Dendritic cell treated with granulocyte-macrophage colony-stimulating factor and Interleukin-4, amounts not matched to agents 40 ng/mL and 50 ng/mL, for 4 days (primary cell): ENCODE results near the gene SPOCD1.
A peak's percentile ranks its signal among the peaks of the same experiment; 100 is the strongest.

Experiments used
- H3K27ac Mint-ChIP-seq: one replicate; pipeline ENCODE4 v1.8.0; 2022; ENCODE audit warnings: mild to moderate bottlenecking, mixed read lengths
- H3K27me3 Mint-ChIP-seq: one replicate; pipeline ENCODE4 v1.8.0; 2022; ENCODE audit warnings: mild to moderate bottlenecking, mixed read lengths
- H3K36me3 Mint-ChIP-seq: one replicate; pipeline ENCODE4 v1.8.0; 2022; ENCODE audit warnings: low read depth, mixed read lengths
- H3K4me1 Mint-ChIP-seq: one replicate; pipeline ENCODE4 v1.8.0; 2022; ENCODE audit warnings: low read depth, mixed read lengths
- H3K4me3 Mint-ChIP-seq: one replicate; pipeline ENCODE4 v1.8.0; 2022; ENCODE audit warnings: mild to moderate bottlenecking, moderate library complexity, mixed read lengths
- H3K9me3 Mint-ChIP-seq: one replicate; pipeline ENCODE4 v1.8.0; 2022; ENCODE audit warnings: mixed read lengths
- intact Hi-C: fragments of 100-400 bp; cut with micrococcal nuclease; formaldehyde crosslinking; loops from one replicate; pipeline ENCODE4 v1.15.0; 2022

Gene SPOCD1

DNA sequence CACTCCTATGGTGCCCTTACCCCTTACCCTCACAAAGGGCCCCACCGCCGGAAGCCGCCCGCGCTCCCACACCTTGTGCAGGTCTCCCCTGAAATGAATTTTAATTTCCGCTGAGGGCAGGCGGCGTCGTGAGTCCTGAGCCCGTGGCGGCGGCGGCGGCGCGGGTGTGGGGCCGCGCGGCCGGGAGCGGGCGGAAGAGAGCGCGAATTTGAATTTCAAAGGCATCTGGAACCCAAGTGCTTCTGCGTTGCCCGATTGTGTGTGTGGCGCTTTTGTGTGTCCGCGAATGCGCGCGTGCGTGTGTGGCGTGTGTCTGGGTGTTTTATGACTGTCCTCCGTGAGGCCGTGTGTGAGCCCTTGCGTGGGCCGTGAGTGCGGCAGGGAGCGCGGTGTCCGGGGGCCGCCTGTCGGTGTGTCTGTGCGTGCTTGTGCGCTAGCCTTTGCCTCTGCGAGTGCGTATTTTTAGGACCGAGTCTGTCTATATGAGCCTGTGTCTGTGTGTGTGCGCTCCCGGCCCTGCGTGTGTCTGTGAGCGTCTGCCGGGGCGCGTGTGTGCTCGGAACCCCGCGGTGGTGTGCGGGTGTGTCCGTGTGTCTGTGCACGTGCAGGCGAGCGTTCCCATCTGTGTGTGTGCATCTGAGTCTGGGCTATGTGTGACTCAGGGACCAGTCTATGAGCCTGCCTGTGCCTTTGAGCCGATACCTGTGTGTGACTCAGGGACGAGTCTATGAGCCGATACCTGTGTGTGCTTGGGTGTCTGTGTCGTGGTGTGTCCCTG, 43.7 kb downstream of the SPOCD1 start:
- Mint-ChIP-seq H3K9me3 (no peaks in the 10 kb centered on the region), H3K27ac (no peak overlapping the region), H3K4me1 (peaks cover 33% of the 10 kb centered on the region), H3K36me3 (no peaks in the 10 kb centered on the region), H3K4me3 (peak overlapping the region; percentile 27), H3K27me3 (peaks cover 96% of the 10 kb centered on the region)
- intact Hi-C loops: no loop called here

DNA sequence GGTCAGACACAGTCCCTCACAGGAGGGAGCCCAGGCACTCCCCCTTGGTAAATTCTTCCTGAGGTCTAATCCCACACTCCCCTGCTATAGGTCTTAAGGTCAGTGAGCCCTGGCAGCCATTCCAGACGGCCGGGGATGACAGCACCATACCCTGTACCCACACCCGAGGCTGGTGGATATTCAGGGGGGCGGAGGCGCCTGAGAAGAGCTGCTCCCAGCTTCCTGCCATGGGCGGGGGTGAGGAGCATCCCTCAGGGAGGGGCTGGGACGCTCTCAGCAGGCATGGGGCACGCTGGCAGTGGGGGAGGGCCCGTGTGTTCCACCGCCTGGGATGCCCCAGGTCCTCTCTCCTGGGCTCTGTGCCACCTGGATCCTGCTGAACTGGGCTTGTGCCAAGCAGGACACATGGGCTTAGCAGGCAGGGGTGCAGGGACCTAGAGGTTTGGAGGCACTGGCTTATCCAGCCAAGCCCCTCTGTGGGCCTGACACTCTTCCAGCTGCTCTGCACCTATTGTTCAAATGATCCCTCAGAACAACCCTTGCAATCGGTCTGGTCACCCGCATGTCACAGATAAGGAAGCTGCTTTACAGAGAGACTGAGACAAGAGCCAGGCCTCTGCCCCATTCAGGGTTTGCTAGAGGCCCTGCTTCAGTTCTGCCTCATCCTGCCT, 46.0 kb downstream of the SPOCD1 start:
- Mint-ChIP-seq H3K27me3 (peaks cover 97% of the 10 kb centered on the region), H3K27ac (no peak overlapping the region), H3K4me1 (peaks cover 25% of the 10 kb centered on the region), H3K36me3 (no peaks in the 10 kb centered on the region), H3K4me3 (no peak overlapping the region), H3K9me3 (no peaks in the 10 kb centered on the region)
- intact Hi-C loops: no loop called here

DNA sequence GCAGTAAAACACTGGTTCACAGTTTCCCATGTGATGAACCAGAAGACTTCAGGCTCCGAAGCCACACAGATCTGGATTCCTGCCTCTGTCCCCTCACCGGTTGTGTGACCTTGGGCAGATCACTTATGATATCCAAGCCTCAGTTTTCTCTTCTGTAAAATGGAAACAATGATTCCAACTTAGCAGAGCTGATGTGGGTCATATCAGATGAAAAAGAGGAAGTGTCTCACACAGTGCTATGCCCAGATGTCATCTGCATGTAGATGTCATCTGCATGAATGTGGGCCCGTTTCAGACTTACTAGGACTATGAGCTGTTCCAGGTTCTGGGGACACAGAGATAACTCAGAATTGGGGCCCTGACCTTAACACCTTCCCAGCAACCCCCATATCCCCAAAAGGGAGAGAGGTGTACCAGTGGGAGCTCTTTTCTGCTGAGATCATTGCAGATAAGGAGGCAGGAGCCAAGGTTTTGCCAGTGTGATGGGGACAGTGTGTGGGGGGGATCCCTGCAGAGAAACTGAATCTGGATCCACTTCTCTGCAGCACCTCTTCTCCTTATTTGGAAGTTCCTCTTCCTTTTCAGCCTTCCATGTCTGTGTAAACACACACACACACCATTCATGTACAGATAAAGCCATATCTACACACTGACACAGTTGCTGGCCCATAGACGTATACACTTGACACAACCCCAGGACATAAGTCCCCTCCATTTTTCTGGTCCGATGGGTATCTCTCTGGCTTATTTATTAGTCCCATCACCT, 46.7 kb downstream of the SPOCD1 start:
- intact Hi-C loops: no loop called here
- H3K27me3 Mint-ChIP-seq: peaks cover 95% of the 10 kb centered on the region
- no peak overlapping the region for H3K4me3 Mint-ChIP-seq
- H3K36me3 Mint-ChIP-seq: no peaks in the 10 kb centered on the region
- no peak overlapping the region for H3K27ac Mint-ChIP-seq
- peaks cover 18% of the 10 kb centered on the region for H3K4me1 Mint-ChIP-seq
- H3K9me3 Mint-ChIP-seq: no peaks in the 10 kb centered on the region

DNA sequence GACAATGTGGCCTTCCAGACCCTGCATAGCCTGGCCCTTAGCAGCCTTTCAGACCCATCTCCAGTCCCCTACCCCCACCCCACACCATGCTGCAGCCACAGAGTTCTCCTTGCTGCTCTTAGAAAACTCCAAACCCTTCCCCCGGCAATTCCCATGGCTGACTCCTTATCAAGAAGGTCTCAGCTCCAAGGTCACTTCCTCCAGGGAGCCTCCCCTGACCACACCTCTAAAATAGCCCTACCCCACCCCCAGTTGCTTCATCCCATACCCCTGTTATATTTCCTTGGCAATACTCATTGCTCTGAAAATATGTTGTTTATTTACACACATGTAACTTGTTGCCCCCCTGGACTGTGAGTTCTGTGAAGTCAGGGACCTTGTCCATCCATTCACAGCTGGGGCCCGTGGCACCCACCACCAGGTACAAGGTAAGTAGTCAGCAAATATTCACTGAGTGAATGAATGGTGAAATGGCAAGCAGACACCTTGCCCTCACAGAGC, 47.4 kb downstream of the SPOCD1 start:
- no peaks in the 10 kb centered on the region for H3K36me3 Mint-ChIP-seq
- intact Hi-C loops: no loop called here
- H3K4me1 Mint-ChIP-seq: peaks cover 21% of the 10 kb centered on the region
- peaks cover 91% of the 10 kb centered on the region for H3K27me3 Mint-ChIP-seq
- H3K4me3 Mint-ChIP-seq: no peak overlapping the region
- H3K27ac Mint-ChIP-seq: no peak overlapping the region
- no peaks in the 10 kb centered on the region for H3K9me3 Mint-ChIP-seq

DNA sequence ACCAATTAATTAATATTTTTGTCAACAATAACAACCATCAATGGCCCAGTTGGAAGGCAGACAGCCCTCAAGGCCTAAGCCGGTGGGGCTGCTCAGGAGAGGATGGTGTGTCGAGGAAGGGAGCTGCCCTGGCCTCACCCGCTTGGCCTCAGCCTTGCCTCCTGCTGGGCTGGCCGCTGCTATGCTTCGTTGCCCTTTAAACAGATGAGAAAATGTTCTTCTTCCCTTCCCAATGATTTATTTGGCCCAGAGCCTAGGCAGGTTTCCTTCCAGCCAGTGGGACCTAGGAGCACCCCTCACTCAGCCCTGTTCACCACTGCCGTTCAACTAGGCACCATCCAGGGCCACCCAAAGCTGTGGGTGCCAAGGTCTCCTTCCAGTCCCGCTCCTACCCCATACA, 48.6 kb downstream of the SPOCD1 start:
- intact Hi-C loops: no loop called here
- H3K9me3 Mint-ChIP-seq: no peaks in the 10 kb centered on the region
- peaks cover 24% of the 10 kb centered on the region for H3K4me1 Mint-ChIP-seq
- no peak overlapping the region for H3K27ac Mint-ChIP-seq
- H3K36me3 Mint-ChIP-seq: no peaks in the 10 kb centered on the region
- H3K27me3 Mint-ChIP-seq: peaks cover 92% of the 10 kb centered on the region
- H3K4me3 Mint-ChIP-seq: no peak overlapping the region

DNA sequence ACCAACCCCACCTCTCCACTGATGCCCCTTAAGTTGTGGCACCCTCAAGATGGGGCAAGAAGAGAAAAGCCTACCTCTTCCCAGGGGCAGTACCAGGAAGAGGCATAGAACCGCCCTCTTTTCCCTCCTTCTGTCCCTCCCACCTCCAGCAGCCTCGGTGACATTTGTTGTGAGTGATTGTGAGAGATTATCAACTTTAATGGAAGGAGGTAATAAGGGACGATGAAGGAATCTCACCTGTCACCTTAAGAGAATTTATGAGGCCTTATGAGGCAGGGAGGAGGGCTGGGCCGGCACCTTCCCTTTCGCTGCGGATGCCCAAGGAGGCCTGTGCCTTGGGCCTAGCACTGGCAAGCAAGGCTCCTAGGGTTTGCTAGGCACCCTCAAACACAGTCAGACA, 50.3 kb downstream of the SPOCD1 start:
- Mint-ChIP-seq H3K36me3 (no peaks in the 10 kb centered on the region), H3K27ac (no peak overlapping the region), H3K27me3 (peaks cover 90% of the 10 kb centered on the region), H3K4me3 (no peak overlapping the region), H3K4me1 (peaks cover 28% of the 10 kb centered on the region), H3K9me3 (no peaks in the 10 kb centered on the region)
- intact Hi-C loops: loop anchor here (2.0 kb wide), 1 partner anchor 23 kb away; no protein-coding TSS in a partner anchor

DNA sequence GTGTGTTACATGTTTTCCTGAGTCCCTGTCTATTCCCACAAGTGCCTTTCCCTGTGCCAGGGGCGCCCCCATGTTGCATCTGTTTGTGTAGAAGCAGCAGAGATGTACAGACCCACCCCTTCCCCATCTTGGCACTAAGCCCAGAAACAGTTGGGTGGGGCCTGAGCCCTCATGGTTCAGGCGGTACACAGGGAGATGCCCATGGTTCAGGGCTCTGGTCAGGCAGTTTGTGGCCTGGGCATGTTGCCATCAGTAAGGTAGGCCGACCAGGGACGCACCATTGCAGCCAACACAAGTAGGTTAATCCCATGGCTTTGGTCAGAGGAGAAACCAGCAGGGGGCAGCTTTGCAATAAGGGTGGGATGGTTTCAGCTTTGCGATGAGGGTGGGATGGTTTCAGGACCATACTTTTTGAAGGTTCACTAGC, 50.8 kb downstream of the SPOCD1 start:
- peaks cover 88% of the 10 kb centered on the region for H3K27me3 Mint-ChIP-seq
- H3K27ac Mint-ChIP-seq: no peak overlapping the region
- H3K36me3 Mint-ChIP-seq: no peaks in the 10 kb centered on the region
- no peaks in the 10 kb centered on the region for H3K9me3 Mint-ChIP-seq
- intact Hi-C loops: loop anchor here (2.0 kb wide), 1 partner anchor 24 kb away; no protein-coding TSS in a partner anchor
- peaks cover 31% of the 10 kb centered on the region for H3K4me1 Mint-ChIP-seq
- no peak overlapping the region for H3K4me3 Mint-ChIP-seq

DNA sequence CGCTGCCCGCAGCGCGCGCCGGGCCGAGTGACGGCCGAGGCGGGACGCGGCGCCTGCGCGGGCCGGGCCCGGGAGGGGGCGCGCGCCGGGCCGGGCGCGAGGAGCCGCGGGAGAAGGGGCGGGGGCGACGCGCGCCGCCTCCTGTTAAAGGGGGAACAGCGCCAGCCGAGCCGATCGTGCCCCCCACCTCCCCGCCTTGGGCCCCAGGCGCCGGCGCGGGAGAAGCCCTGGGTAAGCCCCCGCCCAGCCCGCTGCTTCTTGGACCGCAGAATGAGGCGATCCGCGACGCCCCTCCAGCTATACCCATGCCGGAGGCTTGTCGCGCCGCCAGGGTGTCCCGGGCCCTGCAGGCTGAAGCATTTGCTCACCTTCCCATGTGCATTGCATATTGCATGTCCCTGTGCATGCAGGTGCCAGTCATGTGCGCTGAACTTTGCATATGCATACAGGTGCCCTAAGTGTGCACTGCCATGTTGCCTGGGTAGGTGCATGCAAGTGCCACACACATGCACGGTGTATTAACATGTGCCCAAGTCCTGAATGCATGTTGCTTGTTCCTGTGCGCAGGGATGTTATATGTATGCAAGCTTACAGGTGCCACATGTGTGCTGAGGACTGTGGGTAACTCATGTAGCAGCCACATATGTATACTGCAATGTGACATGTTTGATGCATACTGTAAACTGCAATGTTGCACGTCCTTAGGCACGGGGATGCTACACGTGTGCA, 51.3 kb downstream of the SPOCD1 start, which contains the start of gene ADGRB2:
TSS of gene ADGRB2 (minus strand) at position 29 of the 729 bp plus-strand sequence. CDS start 7,119 bp downstream, outside the sequence.
- H3K4me3 Mint-ChIP-seq: peak within 1 kb of the TSS; percentile 69
- peaks cover 88% of the 10 kb centered on the region for H3K27me3 Mint-ChIP-seq
- H3K27ac Mint-ChIP-seq: no peak within 1 kb of the TSS
- H3K9me3 Mint-ChIP-seq: no peaks in the 10 kb centered on the region
- no peaks in the 10 kb centered on the region for H3K36me3 Mint-ChIP-seq
- peaks cover 34% of the 10 kb centered on the region for H3K4me1 Mint-ChIP-seq
- intact Hi-C loops: loop anchor here (2.0 kb wide), 1 partner anchor 24 kb away; no protein-coding TSS in a partner anchor

DNA sequence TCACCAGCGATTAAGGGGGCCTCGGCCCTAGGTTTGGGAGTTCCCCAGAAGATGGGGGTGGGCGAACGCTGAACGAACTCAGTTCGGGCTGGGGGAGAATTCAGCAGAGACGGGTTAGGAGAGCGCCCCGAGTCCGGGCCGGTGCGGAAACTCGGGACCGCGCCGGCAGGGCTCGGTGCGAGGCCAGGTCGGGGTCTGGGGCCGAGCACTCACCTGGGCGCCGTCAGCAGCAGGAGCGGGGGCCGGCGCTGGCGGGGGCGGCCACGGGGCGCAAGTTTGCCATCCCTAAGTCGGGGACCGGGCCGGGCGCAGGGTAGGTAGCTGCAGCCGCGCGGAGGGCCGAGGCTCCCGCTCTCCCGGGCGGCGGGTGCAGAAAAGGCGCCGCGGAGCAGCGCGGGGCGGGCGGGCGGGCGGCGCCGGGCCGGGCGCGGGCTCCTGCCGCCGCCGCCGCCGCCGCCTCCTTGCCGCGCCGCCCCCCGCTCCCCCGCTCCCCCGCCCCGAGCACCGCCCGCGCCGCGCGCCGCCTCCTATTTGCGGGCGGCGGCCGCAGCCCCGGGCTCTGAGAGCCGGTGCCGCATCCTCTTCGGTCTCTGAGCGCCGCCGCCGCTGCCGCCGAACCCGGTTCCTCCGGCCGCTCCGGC, 52.0 kb downstream of the SPOCD1 start:
- Mint-ChIP-seq H3K9me3 (no peaks in the 10 kb centered on the region), H3K4me3 (peak overlapping the region; percentile 69), H3K27ac (no peak overlapping the region), H3K27me3 (peaks cover 89% of the 10 kb centered on the region), H3K36me3 (no peaks in the 10 kb centered on the region), H3K4me1 (peaks cover 28% of the 10 kb centered on the region)
- intact Hi-C loops: loop anchor here (2.0 kb wide), 1 partner anchor 25 kb away; no protein-coding TSS in a partner anchor

DNA sequence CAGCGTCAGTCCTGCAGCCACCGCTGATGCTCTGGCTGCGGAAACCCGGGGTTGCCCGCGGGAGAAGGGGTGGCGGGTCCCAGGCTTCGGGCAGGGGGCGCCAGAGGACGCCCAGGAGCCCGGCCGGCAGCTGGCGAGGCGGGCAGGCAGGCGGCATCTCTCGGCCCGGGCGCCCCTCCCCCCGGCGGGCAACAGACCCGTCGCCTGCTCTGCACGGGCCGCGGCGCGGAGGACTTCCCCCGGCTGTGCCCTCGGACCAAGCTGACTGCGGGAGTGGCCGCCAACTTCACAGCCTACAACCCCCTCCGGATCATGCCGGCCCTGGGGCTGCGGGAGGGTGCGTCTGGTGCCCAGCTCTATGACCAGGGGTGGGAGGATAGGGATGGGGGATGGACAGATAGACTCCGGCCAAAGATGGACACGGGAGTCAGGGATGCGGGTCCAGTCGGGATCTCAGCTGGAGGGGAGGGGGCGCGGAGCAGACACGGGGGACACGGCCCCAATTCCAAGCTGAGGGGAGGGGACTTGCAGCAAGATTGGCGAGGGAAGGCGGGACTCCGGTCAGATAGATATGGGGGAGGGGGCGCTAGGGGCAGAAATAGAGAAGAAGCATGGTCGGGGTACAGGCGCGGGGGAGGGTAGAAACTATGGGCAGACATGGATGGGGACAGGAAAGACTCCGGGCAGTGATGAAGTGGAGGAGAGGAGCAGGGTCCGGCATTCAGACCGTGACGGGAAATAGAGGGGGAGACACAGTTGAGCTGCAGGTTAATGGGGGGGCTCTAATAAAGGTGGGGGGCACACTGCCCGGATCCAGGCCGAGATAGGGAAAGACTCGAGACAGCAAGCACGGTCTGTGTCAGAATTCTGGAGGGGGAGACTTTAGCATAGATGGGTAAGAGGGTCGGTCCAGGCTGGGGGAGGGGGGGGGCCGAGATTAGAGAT, 52.8 kb downstream of the SPOCD1 start:
- Mint-ChIP-seq H3K4me1 (peaks cover 28% of the 10 kb centered on the region), H3K27me3 (peaks cover 88% of the 10 kb centered on the region), H3K27ac (no peak overlapping the region), H3K9me3 (no peaks in the 10 kb centered on the region), H3K36me3 (no peaks in the 10 kb centered on the region), H3K4me3 (peak overlapping the region; percentile 69)
- intact Hi-C loops: no loop called here

DNA sequence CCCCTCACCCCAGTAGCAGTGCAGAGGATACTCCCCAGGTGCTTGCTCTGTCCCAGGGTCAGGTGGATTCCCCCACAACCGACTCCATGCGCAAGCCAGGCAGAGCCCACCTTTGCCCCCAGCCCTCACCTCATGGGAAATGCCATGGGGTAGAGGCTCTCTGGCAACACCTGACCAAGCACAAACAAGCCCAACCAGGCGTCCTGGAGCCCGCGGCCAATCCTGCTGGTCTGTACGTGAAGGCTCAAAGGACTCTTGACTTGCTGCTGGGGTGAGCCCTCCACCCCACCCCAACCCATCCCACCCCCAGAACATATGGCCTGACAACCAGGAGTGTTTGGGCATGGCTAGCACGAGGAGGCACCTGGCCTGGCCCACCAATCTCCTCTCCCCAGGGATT, 53.5 kb downstream of the SPOCD1 start:
- intact Hi-C loops: no loop called here
- Mint-ChIP-seq H3K36me3 (no peaks in the 10 kb centered on the region), H3K27ac (no peak overlapping the region), H3K4me3 (no peak overlapping the region), H3K27me3 (peaks cover 83% of the 10 kb centered on the region), H3K9me3 (no peaks in the 10 kb centered on the region), H3K4me1 (peaks cover 28% of the 10 kb centered on the region)

DNA sequence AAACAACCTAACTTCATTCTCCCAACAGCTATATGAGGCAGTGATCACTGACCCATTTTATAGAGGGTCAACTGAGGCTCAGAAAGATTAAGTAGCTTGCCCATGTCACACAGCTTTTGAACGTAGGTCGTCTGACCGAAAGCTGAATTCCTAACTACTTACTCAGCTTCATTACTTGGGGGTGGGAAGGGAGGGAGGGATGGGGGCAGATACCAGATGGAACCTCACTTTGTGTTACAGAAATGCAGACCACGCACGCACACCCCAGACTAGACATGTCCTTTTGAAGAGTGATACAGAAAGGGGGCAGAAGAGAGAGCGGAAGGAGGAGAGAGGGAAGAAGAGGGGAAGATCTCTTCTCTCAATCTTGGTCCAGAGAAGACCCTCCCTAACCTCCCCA, 53.9 kb downstream of the SPOCD1 start:
- H3K4me3 Mint-ChIP-seq: no peak overlapping the region
- H3K36me3 Mint-ChIP-seq: no peaks in the 10 kb centered on the region
- peaks cover 80% of the 10 kb centered on the region for H3K27me3 Mint-ChIP-seq
- H3K27ac Mint-ChIP-seq: no peak overlapping the region
- intact Hi-C loops: no loop called here
- H3K4me1 Mint-ChIP-seq: peaks cover 28% of the 10 kb centered on the region
- H3K9me3 Mint-ChIP-seq: no peaks in the 10 kb centered on the region
